ENCODE measurements around the gene MPO.

Gene MPO

GRCh38 chr17:58284613-58285421, 4.1 kb upstream of the MPO start:
- H3K4me3 ChIP-seq, result no peak overlapping the region
- no peak overlapping the region for H3K27ac ChIP-seq

- no peak overlapping the region for H3K4me3 ChIP-seq
- H3K27ac ChIP-seq, result no peak overlapping the region
Observed at GRCh38 chr17:58283674-58284612, 3.2 kb upstream of the MPO start.

GRCh38 chr17:58282442-58282841, 1.7 kb upstream of the MPO start:
- Histone ChIP-seq H3K27ac (no peak overlapping the region), H3K4me3 (no peak overlapping the region)

- no peak overlapping the region for H3K4me3 ChIP-seq
- H3K27ac ChIP-seq, result no peak overlapping the region
Observed at GRCh38 chr17:58281511-58282011, 826 bp upstream of the MPO start.

GRCh38 chr17:58279736-58280479, 827 bp downstream of the MPO start:
- Histone ChIP-seq H3K4me3 (peak overlapping the region in 1 of 7 experiments; percentile 21), H3K27ac (no peak overlapping the region)

GRCh38 chr17:58279016-58279711, 1.6 kb downstream of the MPO start:
- H3K27ac ChIP-seq, result no peak overlapping the region

GRCh38 chr17:58278661-58279015, 2.1 kb downstream of the MPO start:
- H3K4me3 ChIP-seq, result peak overlapping the region in 1 of 7 experiments; percentile 21
- H3K27ac ChIP-seq, result no peak overlapping the region

More at GRCh38 chr17:58279016-58279711, 1.6 kb downstream of the MPO start:
- peak overlapping the region in 3 of 7 experiments; percentile 2 to 21 (median 21) for H3K4me3 ChIP-seq

- no peak overlapping the region for H3K4me3 ChIP-seq
- no peak overlapping the region for H3K27ac ChIP-seq
Observed at GRCh38 chr17:58277802-58278595, 2.7 kb downstream of the MPO start.

- H3K4me3 ChIP-seq, result no peak overlapping the region
- no peak overlapping the region for H3K27ac ChIP-seq
Observed at GRCh38 chr17:58277107-58277801, 3.5 kb downstream of the MPO start.

- no peak overlapping the region for H3K4me3 ChIP-seq
- H3K27ac ChIP-seq, result no peak overlapping the region
Observed at GRCh38 chr17:58276423-58276822, 4.3 kb downstream of the MPO start.

GRCh38 chr17:58275417-58275816, 5.3 kb downstream of the MPO start:
- no peak overlapping the region for H3K4me3 ChIP-seq
- H3K27ac ChIP-seq, result no peak overlapping the region

GRCh38 chr17:58273453-58274104, 7.2 kb downstream of the MPO start:
- Histone ChIP-seq H3K27ac (no peak overlapping the region), H3K4me3 (no peak overlapping the region)

GRCh38 chr17:58272367-58273280, 8.1 kb downstream of the MPO start:
- Histone ChIP-seq H3K4me3 (no peak overlapping the region), H3K27ac (no peak overlapping the region)

GRCh38 chr17:58271216-58271931, 9.4 kb downstream of the MPO start:
- H3K27ac ChIP-seq, result no peak overlapping the region
- H3K4me3 ChIP-seq, result no peak overlapping the region

GRCh38 chr17:58270476-58271215, 10.1 kb downstream of the MPO start:
- H3K4me3 ChIP-seq, result no peak overlapping the region
- H3K27ac ChIP-seq, result no peak overlapping the region

Measured in skin epidermis (tissue), 12 donors.